GM15510 (cell line): Measurements from ENCODE around the gene PRR18.

ENCODE experiments used
- POLR2A ChIP-seq: IDR thresholded peaks from 3 replicates; pipeline ENCODE4 v1.6.1; 2011; ENCODE audit warnings: borderline replicate concordance; ENCODE audit not compliant: insufficient read length; ENCODE audit errors: extremely low read depth

The PRR18 gene

GRCh38 chr6:166317261-166318212 is 9.3 kb upstream of the PRR18 start:
- TF ChIP-seq POLR2A: no peak

DNA sequence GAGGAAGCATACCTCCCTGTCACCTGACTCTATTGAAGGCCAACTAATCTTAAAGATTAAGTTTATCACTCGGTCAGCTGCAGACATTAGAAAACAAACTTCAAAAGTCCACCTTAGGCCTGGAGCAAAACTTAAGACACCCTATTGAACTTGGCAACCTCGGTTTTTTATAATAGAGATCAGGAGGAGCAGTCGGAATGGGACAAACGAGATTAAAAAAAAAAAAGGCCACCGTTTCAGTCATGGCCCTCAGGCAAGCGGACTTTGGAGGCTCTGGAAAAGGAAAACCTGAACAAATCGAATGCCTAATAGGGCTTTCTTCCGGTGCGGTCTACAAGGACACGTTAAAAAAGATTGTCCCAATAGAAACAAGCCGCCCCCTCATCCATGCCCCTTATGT is 7.2 kb upstream of the PRR18 start:
- no peak for TF ChIP-seq POLR2A

GRCh38 chr6:166314454-166314853 is 6.3 kb upstream of the PRR18 start:
- no peak for TF ChIP-seq POLR2A

- TF ChIP-seq POLR2A: no peak
Measured at GRCh38 chr6:166313255-166314070, 5.3 kb upstream of the PRR18 start.

GRCh38 chr6:166312832-166313231 is 4.6 kb upstream of the PRR18 start:
- no peak for TF ChIP-seq POLR2A

DNA sequence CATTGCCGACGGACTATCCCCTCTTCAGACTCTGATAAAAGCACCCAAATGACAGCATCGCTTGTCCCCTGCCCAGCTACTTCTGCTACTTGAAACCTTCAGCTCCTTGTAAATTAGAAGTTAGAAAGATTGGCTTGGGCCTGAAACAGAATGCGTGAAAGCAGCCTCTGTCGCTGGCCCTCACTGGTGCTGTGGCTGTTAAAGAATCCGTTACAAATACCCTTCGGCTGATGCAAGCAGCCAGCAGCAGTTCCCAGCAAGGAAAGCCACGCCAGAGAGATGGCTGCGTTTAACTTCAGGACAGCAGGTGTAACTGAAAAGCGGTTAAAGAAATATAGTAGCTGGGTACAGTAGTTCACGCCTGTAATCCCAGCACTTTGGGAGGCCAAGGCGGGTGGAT is 2.4 kb upstream of the PRR18 start:
- no peak for TF ChIP-seq POLR2A

DNA sequence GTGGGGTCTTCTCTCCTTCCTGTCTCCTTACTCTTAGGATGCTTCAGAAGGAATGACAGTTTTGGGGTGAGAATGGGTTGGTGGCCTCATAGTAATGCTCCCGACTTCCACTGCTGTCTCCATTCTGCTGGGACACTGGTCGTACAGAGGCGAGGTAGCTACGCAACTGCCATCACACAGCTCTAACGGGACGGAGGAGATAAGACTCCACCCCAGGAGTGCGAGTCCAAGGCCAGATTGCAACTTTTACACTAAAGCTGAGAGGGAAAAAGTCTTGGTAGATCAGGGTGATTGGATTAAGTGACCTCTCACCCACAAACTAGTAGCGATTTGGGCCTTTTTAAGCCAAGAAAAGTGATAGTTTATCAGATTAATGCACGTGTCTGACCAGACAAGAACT is 1.8 kb upstream of the PRR18 start:
- TF ChIP-seq POLR2A: no peak

GRCh38 chr6:166308769-166309589 is 787 bp upstream of the PRR18 start:
- no peak for TF ChIP-seq POLR2A

GRCh38 chr6:166307082-166308032 is 835 bp downstream of the PRR18 start:
- no peak for TF ChIP-seq POLR2A

DNA sequence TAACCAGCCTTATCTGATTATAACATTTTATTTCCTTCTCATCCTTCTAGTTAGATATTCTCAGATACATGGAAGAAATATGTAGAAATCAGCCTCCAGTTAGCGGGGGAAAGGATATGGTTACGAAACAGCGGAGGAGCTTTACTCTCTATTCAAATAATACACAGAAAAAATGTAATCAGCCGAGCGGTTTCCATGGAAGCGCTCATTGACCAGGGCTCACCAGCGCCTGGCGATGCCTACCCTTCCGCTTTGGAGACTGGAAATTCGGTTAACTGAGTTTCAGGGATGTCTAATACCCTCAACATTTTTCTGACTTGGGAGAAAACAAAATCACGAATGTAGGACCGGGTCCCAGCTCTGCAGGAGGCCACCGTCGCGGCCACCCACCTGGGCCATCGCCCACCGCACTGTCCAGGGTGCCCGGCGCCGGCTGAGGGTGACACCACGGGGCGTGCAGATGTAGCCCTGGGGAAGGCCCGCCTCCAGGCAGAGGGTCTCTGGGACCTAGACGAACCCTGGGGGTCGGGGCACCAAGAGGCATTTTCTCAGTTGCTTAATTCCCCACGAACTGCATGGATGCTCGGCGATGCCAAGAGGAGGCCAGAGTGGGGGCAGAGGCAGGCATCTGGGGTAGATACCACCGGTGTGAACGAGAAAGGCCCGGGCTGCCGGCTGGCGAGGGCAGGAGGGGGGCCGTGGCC is 1.7 kb downstream of the PRR18 start:
- TF ChIP-seq POLR2A: no peak

DNA sequence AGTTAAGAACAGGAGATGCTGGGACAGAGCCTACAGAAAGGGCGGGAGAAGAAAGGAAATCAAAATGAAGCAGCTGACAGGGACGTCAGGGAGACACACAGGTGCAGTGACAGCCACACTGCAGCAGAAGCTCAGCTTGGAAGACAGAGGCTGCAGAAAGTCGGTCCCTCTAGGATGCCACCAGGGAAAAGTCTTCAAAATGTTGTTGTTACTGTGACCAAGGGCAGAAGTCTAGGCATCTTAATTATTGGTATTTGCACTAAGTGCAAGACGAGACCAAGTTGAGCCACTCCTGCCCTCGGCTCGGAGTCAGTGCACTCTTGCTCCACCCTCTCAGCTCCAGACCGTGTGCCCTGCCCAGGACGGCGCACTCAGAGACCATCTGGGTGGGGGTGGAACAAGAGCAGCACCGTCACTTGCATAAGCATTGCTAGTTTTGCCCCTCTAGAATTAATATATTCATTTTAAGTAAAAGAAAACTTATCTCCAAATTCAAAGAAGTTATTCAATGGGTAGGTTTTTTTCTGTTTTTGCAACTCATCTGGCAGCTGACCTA is 2.6 kb downstream of the PRR18 start:
- TF ChIP-seq POLR2A: no peak

DNA sequence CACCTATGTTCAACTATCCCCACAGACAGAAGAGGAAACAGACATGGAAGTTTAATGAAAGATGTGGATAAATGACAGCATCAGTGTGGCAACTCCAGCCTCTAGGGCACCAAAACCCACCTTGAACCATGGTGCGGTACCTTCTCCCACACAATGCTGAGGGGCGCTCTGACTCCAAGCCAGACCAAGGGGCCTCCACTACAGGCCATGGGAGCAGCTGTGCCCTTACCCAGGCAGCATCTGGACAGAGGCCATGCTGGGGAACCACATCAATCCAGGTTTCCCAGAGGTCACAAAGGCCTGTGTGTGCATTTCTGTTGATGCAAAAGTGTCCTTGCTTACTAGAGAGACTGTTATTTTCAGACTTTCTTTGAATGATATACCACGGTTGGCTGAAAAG is 4.1 kb downstream of the PRR18 start:
- TF ChIP-seq POLR2A: no peak
